Transverse colon (tissue), 4 donors: ENCODE results near the gene TTYH3.

Source experiments
- EP300 ChIP-seq: sonication (generic); formaldehyde crosslinking; IDR thresholded peaks from one replicate; pipeline ENCODE4 v1.6.1; 2017; ENCODE audit warnings: antibody characterized with exemption, low read depth
- POLR2A ChIP-seq: fragments of 450-650 bp; IDR thresholded peaks from one replicate; pipeline ENCODE4 v1.6.1; 2016; ENCODE audit warnings: antibody characterized with exemption, mild to moderate bottlenecking, moderate library complexity
- POLR2AphosphoS5 ChIP-seq, 3 donors: sonication (generic); formaldehyde crosslinking; IDR thresholded peaks; one replicate each; pipeline ENCODE4 v1.6.1; 2016; ENCODE audit warnings: antibody characterized with exemption in 3 of 3
- TF ChIP-seq, protein P1 (sequence below), 5 experiments: fragments of 200-600 bp in 3 of 5; fragments of 450-650 bp in 2 of 5; sonication (generic) in 3 of 5; IDR thresholded peaks; 1 replicate in 2 of 5; 2 replicates in 3 of 5; pipeline ENCODE4 v1.5.1; 2016 to 2017; ENCODE audit warnings: antibody characterized with exemption in 5 of 5, inconsistent platforms in 3 of 5, mild to moderate bottlenecking in 2 of 5, moderate library complexity in 1 of 5

- no peak for TF ChIP-seq POLR2A
- TF ChIP-seq EP300: no peak
- TF ChIP-seq, protein P1, sequence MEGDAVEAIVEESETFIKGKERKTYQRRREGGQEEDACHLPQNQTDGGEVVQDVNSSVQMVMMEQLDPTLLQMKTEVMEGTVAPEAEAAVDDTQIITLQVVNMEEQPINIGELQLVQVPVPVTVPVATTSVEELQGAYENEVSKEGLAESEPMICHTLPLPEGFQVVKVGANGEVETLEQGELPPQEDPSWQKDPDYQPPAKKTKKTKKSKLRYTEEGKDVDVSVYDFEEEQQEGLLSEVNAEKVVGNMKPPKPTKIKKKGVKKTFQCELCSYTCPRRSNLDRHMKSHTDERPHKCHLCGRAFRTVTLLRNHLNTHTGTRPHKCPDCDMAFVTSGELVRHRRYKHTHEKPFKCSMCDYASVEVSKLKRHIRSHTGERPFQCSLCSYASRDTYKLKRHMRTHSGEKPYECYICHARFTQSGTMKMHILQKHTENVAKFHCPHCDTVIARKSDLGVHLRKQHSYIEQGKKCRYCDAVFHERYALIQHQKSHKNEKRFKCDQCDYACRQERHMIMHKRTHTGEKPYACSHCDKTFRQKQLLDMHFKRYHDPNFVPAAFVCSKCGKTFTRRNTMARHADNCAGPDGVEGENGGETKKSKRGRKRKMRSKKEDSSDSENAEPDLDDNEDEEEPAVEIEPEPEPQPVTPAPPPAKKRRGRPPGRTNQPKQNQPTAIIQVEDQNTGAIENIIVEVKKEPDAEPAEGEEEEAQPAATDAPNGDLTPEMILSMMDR (IDR thresholded peaks at IDR 0.05): no peak
- TF ChIP-seq POLR2AphosphoS5 (IDR thresholded peaks at IDR 0.05): no peak
Measured at GRCh38 chr7:2710286-2710655, 78.5 kb downstream of the TTYH3 start.
